K562 (cell line): ENCODE results near the gene KCNC4. TPM values are rescaled to one million over a fixed set of nuclear protein-coding genes. Genes with fewer than 3 reads are reported as not detected.

ENCODE experiments used
- ATAC-seq: fragments of 200-7000 bp; cut with Tn5 transposase; 3 replicates; pipeline ENCODE4 v1.9.1; 2020; ENCODE audit warnings: moderate library complexity
- BruUV-seq: library from RNA; stranded (reverse); fragments of 400-500 nt; replicated peaks from 2 replicates; lab custom pipeline; 2021; lab: Mats Ljungman, UMichigan
- CTCF ChIA-PET: fragments of 300-600 bp; formaldehyde crosslinking; extraction: SDS; loops from one replicate; lab custom pipeline; 2021; ENCODE audit warnings: low intra/inter-chr PET ratio; lab: Yijun Ruan, JAX
- POLR2A ChIA-PET: fragments of 300-600, 350-650 bp; sonication (Branson Sonifier 250); formaldehyde crosslinking; extraction: SDS; loops from one replicate; lab custom pipeline; 2021; ENCODE audit warnings: antibody characterized with exemption, inconsistent platforms; lab: Yijun Ruan, JAX
- DNase-seq, 4 experiments: peaks; one replicate each; pipeline versions ENCODE4 v3.0.0 to v3.0.0-alpha.2; 2011 to 2018; ENCODE audit warnings: low spot score in 3 of 4, mixed read lengths in 3 of 4; ENCODE audit errors: extremely low read depth in 1 of 4
- FAIRE-seq: peaks from 2 replicates; lab custom pipeline; 2011; peaks lifted over from hg19 to GRCh38; lab: Jason Lieb, UNC
- H2AFZ ChIP-seq: 2 replicates; pipeline ENCODE4 v1.6.0; 2011; ENCODE audit warnings: low read depth, low read length, control low read depth, inconsistent platforms
- H3K27ac ChIP-seq: fragments of 200-600 bp; 3 replicates; pipeline ENCODE4 v1.8.0; 2011; ENCODE audit warnings: low read depth, mild to moderate bottlenecking, control low read depth, inconsistent platforms, low read length, moderate library complexity, mixed read lengths; ENCODE audit errors: extremely low read depth
- H3K27me3 ChIP-seq, 2 experiments: fragments of 300-600 bp in 1 of 2; 2 replicates in 1 of 2; 3 replicates in 1 of 2; pipeline versions ENCODE4 v1.6.0 to v1.8.0; 2011; ENCODE audit warnings: inconsistent platforms in 2 of 2, low read length in 2 of 2, mild to moderate bottlenecking in 1 of 2, mixed read lengths in 1 of 2, moderate library complexity in 1 of 2; ENCODE audit not compliant: control insufficient read depth in 2 of 2, insufficient read depth in 2 of 2
- H3K36me3 ChIP-seq: fragments of 300-600 bp; 3 replicates; pipeline ENCODE4 v1.8.0; 2011; ENCODE audit warnings: mild to moderate bottlenecking, low read length, inconsistent platforms; ENCODE audit not compliant: control insufficient read depth, insufficient read depth
- H3K4me1 ChIP-seq, 2 experiments: fragments of 200-600 bp in 1 of 2; replicated peaks in 1 of 2; 2 replicates in 1 of 2; 3 replicates in 1 of 2; pipeline versions ENCODE4 v1.5.1 to v1.8.0; 2011; ENCODE audit warnings: inconsistent platforms in 2 of 2, low read length in 2 of 2, mild to moderate bottlenecking in 1 of 2, mixed read lengths in 1 of 2, moderate library complexity in 1 of 2; ENCODE audit not compliant: control insufficient read depth in 2 of 2, insufficient read depth in 2 of 2
- H3K4me2 ChIP-seq: 2 replicates; pipeline ENCODE4 v1.6.1; 2011; ENCODE audit warnings: low read length, control low read depth, inconsistent platforms, mixed read lengths; ENCODE audit not compliant: insufficient read depth
- H3K4me3 ChIP-seq: fragments of 200-600 bp; sonication (generic), shearing (Covaris generic); 2 replicates; pipeline ENCODE4 v1.5.1; 2016; ENCODE audit warnings: control low read depth, inconsistent platforms
- H3K79me2 ChIP-seq: fragments of 200-600 bp; 3 replicates; pipeline ENCODE4 v1.8.0; 2011; ENCODE audit warnings: low read length, inconsistent platforms; ENCODE audit not compliant: control insufficient read depth, insufficient read depth
- H3K9ac ChIP-seq, 2 experiments: 2 replicates each; pipeline versions ENCODE4 v1.6.0 to v1.6.1; 2011; ENCODE audit warnings: low read depth in 2 of 2, low read length in 2 of 2, control low read depth in 1 of 2, inconsistent platforms in 1 of 2, mild to moderate bottlenecking in 1 of 2, mixed read lengths in 1 of 2; ENCODE audit not compliant: insufficient read depth in 1 of 2
- H3K9me1 ChIP-seq: one replicate; pipeline ENCODE4 v1.6.0; 2011; ENCODE audit warnings: inconsistent platforms, mild to moderate bottlenecking, low read length, moderate library complexity; ENCODE audit not compliant: control insufficient read depth, insufficient read depth
- H3K9me3 ChIP-seq: replicated peaks from 2 replicates; pipeline ENCODE4 v1.5.1; 2011; ENCODE audit warnings: low read depth, low read length, inconsistent platforms; ENCODE audit not compliant: control insufficient read depth, insufficient read depth
- H4K20me1 ChIP-seq: replicated peaks from 2 replicates; pipeline ENCODE4 v1.6.1; 2011; ENCODE audit warnings: low read length, inconsistent platforms, mixed read lengths; ENCODE audit not compliant: control insufficient read depth, insufficient read depth
- DDX20 ChIP-seq: fragments of 450-650 bp; IDR thresholded peaks from 2 replicates; pipeline ENCODE4 v1.6.1; 2016; ENCODE audit warnings: missing genetic modification characterization, low read depth, mild to moderate bottlenecking, missing compliant biosample characterization, moderate library complexity
- E2F1 ChIP-seq: sonication (generic); formaldehyde crosslinking; IDR thresholded peaks from 2 replicates; pipeline ENCODE4 v1.8.1; 2023; ENCODE audit warnings: mild to moderate bottlenecking, missing genetic modification reagents, moderate library complexity
- ERF ChIP-seq: fragments of 450-650 bp; formaldehyde crosslinking; IDR thresholded peaks from 2 replicates; pipeline ENCODE4 v1.4.0; 2020; ENCODE audit warnings: mild to moderate bottlenecking, mixed read lengths
- HDGF ChIP-seq: fragments of 450-650 bp; IDR thresholded peaks from 2 replicates; pipeline ENCODE4 v1.6.1; 2016
- HOMEZ ChIP-seq: fragments of 250-450 bp; sonication (Bioruptor Pico); IDR thresholded peaks from 2 replicates; pipeline ENCODE4 v1.4.0; 2020; ENCODE audit warnings: mild to moderate bottlenecking, moderate library complexity
- LEF1 ChIP-seq: fragments of 450-650 bp; IDR thresholded peaks from 2 replicates; pipeline ENCODE4 v1.6.1; 2016; ENCODE audit warnings: mild to moderate bottlenecking
- MEF2D ChIP-seq: conservative IDR thresholded peaks from 2 replicates; pipeline ENCODE4 v1.6.1; 2016; ENCODE audit warnings: low read depth, missing genetic modification characterization, missing compliant biosample characterization
- PCBP1 ChIP-seq: fragments of 200-400 bp; formaldehyde crosslinking; IDR thresholded peaks from 2 replicates; pipeline ENCODE4 v1.6.1; 2018; ENCODE audit warnings: mild to moderate bottlenecking, low read depth, low read length; ENCODE audit not compliant: poor library complexity, severe bottlenecking
- POLR2B ChIP-seq: fragments of 450-650 bp; IDR thresholded peaks from 2 replicates; pipeline ENCODE4 v1.6.1; 2018; ENCODE audit warnings: low read depth; ENCODE audit not compliant: partially characterized antibody
- RBM15 ChIP-seq: fragments of 200-400 bp; formaldehyde crosslinking; IDR thresholded peaks from 2 replicates; pipeline ENCODE4 v1.6.1; 2018; ENCODE audit warnings: mild to moderate bottlenecking, low read length, moderate library complexity; ENCODE audit not compliant: insufficient read depth
- TEAD2 ChIP-seq: fragments of 450-650 bp; IDR thresholded peaks from 2 replicates; pipeline ENCODE4 v1.6.1; 2016; ENCODE audit warnings: missing genetic modification characterization, control low read depth, missing compliant biosample characterization
- ZNF239 ChIP-seq: fragments of 250-450 bp; sonication (Bioruptor Pico); IDR thresholded peaks from 2 replicates; pipeline ENCODE4 v1.4.0; 2020; ENCODE audit warnings: mild to moderate bottlenecking
- ZNF592 ChIP-seq: fragments of 450-650 bp; IDR thresholded peaks from 2 replicates; pipeline ENCODE4 v1.6.1; 2017; ENCODE audit warnings: antibody characterized with exemption, mild to moderate bottlenecking
- ZNF778 ChIP-seq: fragments of 450-650 bp; formaldehyde crosslinking; IDR thresholded peaks from 2 replicates; pipeline ENCODE4 v1.4.0; 2020; ENCODE audit warnings: mild to moderate bottlenecking, moderate library complexity
- WGBS: fragments of 100-300 bp; shearing (Covaris generic); methylation state at CpG from one replicate; pipeline ENCODE4 v1.1.6; 2016; ENCODE audit warnings: low coverage, mixed read lengths; ENCODE audit not compliant: insufficient coverage; ENCODE audit errors: missing lambda C conversion rate; 5-methylcytosine and 5-hydroxymethylcytosine counted together
- in situ Hi-C: fragments of 300-500 bp; cut with MboI; formaldehyde crosslinking; loops from 4 replicates; pipeline ENCODE4 v1.15.0; 2018; ENCODE audit warnings: inconsistent platforms, mixed read lengths
- intact Hi-C: fragments of 100-400 bp; cut with micrococcal nuclease; formaldehyde crosslinking; loops from 2 replicates; pipeline ENCODE4 v1.14.2; 2022
- polyA plus RNA-seq, 8 experiments: library from polyadenylated mRNA; depleted of rRNA in 4 of 8; stranded (reverse) in 5 of 8; unstranded in 3 of 8; fragments of >200 nt; fragmentation: Nextera tagmentation in 2 of 8; fragmentation: Illumina TruSeq in 1 of 8; extraction: Ambion mirVana in 2 of 8; extraction: Trizol in 1 of 8; gene quantifications; 2 replicates each; pipeline versions ENCODE4 v1.2.1 to v1.2.3, GENCODE V29; 2011 to 2014; ENCODE audit warnings: inconsistent platforms in 1 of 8, missing spikeins in 1 of 8
- total RNA-seq, 7 experiments: library from RNA; depleted of rRNA in 6 of 7; stranded (reverse); fragments of >200 nt in 6 of 7; fragmentation: Illumina TruSeq in 2 of 7; extraction: Trizol in 2 of 7; gene quantifications; 2 replicates each; pipeline versions ENCODE4 v1.2.1 to v1.2.3, GENCODE V29; 2011 to 2021; ENCODE audit warnings: low replicate concordance in 1 of 7
- TF ChIP-seq, protein P1 (sequence below): fragments of 250-450 bp; sonication (Bioruptor Pico); IDR thresholded peaks from 2 replicates; pipeline ENCODE4 v1.4.0; 2020; ENCODE audit warnings: mild to moderate bottlenecking

The KCNC4 gene
- total and polyA plus RNA-seq, 9 of the 15 experiments (the other 6 are each of a cell fraction or from before 2014, with no cell fraction given): 0.07 to 1.8 (median 0.73) TPM

DNA sequence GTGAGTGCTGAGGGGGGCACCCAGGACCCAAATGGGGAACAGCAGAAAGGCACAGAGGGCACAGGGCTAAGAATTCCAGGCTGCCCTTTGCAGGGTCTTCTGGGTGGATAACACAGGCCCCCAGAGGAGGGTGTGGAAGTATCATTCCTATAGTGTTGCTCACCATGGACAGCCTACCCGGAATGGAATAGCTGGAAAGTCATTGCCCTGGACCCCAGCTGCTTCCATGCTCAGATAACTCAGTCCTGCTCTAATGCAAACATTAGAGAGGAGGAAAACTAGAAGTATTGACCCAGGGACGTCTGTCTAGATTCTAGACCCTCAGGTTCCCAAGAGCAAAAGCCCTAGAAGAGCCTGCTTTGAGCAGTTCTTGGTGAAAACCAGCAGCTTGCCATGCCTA, 35.2 kb upstream of the KCNC4 start:
- no TSS peak for BruUV-seq
- DNase-seq (no peak), ATAC-seq (no peak), FAIRE-seq (no peak)
- Histone ChIP-seq H3K9me1 (no peaks in the 10 kb centered on the region), H3K79me2 (no peaks in the 10 kb centered on the region), H4K20me1 (0 out of 2 replicates have a peak, but pooled peaks cover 9% of the 10 kb centered on the region), H3K27ac (no peak overlapping the region), H3K9ac (no peak overlapping the region), H3K9me3 (no peaks in the 10 kb centered on the region), H2AFZ (no peak overlapping the region), H3K27me3 (peaks cover 39 to 58% of the 10 kb centered on the region in 2 experiments), H3K36me3 (no peaks in the 10 kb centered on the region), H3K4me1 (no peaks in the 10 kb centered on the region), H3K4me3 (no peak overlapping the region), H3K4me2 (no peak overlapping the region)
- 0% methylated on average over 2 of the region's 2 CpGs for WGBS
- intact Hi-C loops (no loop called here), in situ Hi-C loops (no loop called here)
- POLR2A ChIA-PET: interaction anchor here (0.8 to 1.5 kb wide), 2 partner anchors 12 to 1360 kb away, joined by 3 read pairs; no protein-coding TSS in a partner anchor
- CTCF ChIA-PET: no interaction called here
- TF ChIP-seq PCBP1 (no peak), LEF1 (no peak), MEF2D (tag) (no peak), HDGF (no peak), ERF (CRISPR knock-in tag) (no peak), ZNF778 (CRISPR knock-in tag) (no peak), E2F1 (CRISPR knock-in tag) (no peak), HOMEZ (CRISPR knock-in tag) (no peak), DDX20 (no peak), ZNF239 (CRISPR knock-in tag) (no peak), TEAD2 (tag) (no peak), POLR2B (no peak), RBM15 (no peak), ZNF592 (no peak)
- TF ChIP-seq, protein P1, sequence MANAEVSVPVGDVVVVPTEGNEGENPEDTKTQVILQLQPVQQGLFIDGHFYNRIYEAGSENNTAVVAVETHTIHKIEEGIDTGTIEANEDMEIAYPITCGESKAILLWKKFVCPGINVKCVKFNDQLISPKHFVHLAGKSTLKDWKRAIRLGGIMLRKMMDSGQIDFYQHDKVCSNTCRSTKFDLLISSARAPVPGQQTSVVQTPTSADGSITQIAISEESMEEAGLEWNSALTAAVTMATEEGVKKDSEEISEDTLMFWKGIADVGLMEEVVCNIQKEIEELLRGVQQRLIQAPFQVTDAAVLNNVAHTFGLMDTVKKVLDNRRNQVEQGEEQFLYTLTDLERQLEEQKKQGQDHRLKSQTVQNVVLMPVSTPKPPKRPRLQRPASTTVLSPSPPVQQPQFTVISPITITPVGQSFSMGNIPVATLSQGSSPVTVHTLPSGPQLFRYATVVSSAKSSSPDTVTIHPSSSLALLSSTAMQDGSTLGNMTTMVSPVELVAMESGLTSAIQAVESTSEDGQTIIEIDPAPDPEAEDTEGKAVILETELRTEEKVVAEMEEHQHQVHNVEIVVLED (CRISPR knock-in tag): no peak
